ENCODE measurements around the gene ZMYND19.

DNA sequence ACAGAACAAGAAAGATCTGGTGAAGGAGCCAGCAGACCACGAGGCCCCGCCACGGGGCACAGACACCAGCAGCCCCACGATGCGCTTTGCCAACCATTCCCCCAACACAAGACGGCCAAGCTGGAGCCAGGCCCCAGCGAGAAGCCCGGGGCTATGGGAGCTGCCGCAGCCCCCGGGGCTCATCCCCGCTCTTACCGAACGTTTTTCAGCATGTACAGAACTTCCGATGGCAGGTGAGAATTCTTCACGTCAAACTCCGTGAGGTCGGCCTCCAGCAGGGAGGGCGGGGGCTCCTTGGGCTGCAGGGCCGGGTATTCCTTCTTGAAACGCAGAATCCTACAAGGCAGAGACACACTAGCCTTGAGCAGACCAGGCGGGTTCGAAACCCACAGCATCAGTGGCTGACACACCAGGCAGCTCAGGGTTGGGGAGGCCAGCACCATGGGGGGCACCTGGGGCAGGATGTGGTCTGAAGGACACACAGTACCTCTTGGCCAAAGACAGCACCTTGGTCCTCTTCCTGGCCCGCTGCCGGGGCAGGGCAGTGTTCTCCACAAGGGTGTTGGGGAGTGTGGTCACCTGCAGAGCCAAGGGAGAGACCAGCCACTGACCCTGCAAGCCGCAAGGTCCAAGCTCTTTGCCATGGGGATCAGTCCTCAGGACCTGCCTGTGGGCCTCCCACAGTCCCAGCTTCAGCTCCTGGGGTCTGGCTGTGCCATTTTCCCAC lies 46.9 kb downstream of the ZMYND19 start:
- TF ChIP-seq, protein P1, sequence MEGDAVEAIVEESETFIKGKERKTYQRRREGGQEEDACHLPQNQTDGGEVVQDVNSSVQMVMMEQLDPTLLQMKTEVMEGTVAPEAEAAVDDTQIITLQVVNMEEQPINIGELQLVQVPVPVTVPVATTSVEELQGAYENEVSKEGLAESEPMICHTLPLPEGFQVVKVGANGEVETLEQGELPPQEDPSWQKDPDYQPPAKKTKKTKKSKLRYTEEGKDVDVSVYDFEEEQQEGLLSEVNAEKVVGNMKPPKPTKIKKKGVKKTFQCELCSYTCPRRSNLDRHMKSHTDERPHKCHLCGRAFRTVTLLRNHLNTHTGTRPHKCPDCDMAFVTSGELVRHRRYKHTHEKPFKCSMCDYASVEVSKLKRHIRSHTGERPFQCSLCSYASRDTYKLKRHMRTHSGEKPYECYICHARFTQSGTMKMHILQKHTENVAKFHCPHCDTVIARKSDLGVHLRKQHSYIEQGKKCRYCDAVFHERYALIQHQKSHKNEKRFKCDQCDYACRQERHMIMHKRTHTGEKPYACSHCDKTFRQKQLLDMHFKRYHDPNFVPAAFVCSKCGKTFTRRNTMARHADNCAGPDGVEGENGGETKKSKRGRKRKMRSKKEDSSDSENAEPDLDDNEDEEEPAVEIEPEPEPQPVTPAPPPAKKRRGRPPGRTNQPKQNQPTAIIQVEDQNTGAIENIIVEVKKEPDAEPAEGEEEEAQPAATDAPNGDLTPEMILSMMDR (IDR thresholded peaks at IDR 0.05; ENCODE audit: insufficient read depth, low read length) = no peak
- TF ChIP-seq, protein P2, sequence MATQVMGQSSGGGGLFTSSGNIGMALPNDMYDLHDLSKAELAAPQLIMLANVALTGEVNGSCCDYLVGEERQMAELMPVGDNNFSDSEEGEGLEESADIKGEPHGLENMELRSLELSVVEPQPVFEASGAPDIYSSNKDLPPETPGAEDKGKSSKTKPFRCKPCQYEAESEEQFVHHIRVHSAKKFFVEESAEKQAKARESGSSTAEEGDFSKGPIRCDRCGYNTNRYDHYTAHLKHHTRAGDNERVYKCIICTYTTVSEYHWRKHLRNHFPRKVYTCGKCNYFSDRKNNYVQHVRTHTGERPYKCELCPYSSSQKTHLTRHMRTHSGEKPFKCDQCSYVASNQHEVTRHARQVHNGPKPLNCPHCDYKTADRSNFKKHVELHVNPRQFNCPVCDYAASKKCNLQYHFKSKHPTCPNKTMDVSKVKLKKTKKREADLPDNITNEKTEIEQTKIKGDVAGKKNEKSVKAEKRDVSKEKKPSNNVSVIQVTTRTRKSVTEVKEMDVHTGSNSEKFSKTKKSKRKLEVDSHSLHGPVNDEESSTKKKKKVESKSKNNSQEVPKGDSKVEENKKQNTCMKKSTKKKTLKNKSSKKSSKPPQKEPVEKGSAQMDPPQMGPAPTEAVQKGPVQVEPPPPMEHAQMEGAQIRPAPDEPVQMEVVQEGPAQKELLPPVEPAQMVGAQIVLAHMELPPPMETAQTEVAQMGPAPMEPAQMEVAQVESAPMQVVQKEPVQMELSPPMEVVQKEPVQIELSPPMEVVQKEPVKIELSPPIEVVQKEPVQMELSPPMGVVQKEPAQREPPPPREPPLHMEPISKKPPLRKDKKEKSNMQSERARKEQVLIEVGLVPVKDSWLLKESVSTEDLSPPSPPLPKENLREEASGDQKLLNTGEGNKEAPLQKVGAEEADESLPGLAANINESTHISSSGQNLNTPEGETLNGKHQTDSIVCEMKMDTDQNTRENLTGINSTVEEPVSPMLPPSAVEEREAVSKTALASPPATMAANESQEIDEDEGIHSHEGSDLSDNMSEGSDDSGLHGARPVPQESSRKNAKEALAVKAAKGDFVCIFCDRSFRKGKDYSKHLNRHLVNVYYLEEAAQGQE (IDR thresholded peaks at IDR 0.05; ENCODE audit: insufficient replicate concordance, low read depth) = no peak
- no peak for TF ChIP-seq SPI1 (IDR thresholded peaks at IDR 0.05; ENCODE audit: borderline replicate concordance, low read depth)
- TF ChIP-seq GABPA (IDR thresholded peaks at IDR 0.05; ENCODE audit: low read depth) = no peak
